ENCODE measurements around the gene HLA-DQB1. TPM values are rescaled to one million over a fixed set of nuclear protein-coding genes. Genes with fewer than 3 reads are reported as not detected.
A peak's percentile ranks its signal among the peaks of the same experiment; 100 is the strongest.

Gene HLA-DQB1
- total and polyA plus RNA-seq, 5 donors: 5.7 to 19.8 (median 14.8) TPM

DNA sequence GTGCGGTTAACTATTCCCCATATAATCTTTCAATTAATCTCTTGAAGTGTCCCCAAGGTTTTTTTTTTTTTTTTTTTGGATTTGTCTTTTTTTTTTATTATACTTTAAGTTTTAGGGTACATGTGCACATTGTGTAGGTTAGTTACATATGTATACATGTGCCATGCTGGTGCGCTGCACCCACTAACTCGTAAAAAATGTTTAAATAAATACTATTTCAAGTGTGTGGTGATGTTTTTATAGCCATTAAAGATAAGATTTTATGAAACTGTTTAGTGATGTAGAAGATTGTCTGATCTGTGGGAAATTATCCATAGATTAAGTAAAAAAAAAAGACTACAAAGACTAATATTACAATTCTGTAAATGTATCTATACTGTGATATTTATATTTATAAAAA lies 41.9 kb downstream of the HLA-DQB1 start:
- H3K9me3 ChIP-seq (ENCODE audit: control insufficient read depth, low read length): no peaks in the 10 kb centered on the region
- no peak overlapping the region for H3K4me3 ChIP-seq (ENCODE audit: low read length)
- intact Hi-C loops (cut with DNase I): no loop called here
- no peaks in the 10 kb centered on the region for H3K27me3 ChIP-seq (ENCODE audit: control insufficient read depth, insufficient read depth)
- WGBS: 0% methylated on average over 1 of the region's 3 CpGs
- H3K4me1 ChIP-seq (ENCODE audit: control insufficient read depth, insufficient read depth, low read length): no peaks in the 10 kb centered on the region
- ATAC-seq (no peak), DNase-seq (no peak)
- no peak overlapping the region for H3K27ac ChIP-seq (ENCODE audit: low read length)

DNA sequence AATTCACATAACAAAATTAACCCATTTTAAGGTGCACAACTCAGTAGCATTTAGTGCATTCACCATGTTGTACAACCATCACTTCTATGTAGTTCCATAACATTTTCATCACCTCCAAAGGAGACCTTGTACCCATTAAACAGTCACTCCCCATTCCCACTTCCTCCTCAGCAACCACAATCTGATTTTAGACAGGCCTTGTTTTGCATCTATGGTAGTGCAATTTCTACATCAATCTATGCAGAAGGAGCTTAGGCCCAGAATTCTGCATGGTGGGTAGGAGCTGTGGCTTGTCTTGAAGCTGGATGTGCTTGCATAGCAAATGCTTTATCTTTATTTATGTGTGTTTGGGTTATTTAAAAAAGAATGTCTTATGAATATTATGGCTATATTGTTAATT lies 42.8 kb downstream of the HLA-DQB1 start:
- no peaks in the 10 kb centered on the region for H3K9me3 ChIP-seq (ENCODE audit: control insufficient read depth, low read length)
- H3K27ac ChIP-seq (ENCODE audit: low read length): no peak overlapping the region
- H3K4me3 ChIP-seq (ENCODE audit: low read length): no peak overlapping the region
- H3K27me3 ChIP-seq (ENCODE audit: control insufficient read depth, insufficient read depth): no peaks in the 10 kb centered on the region
- intact Hi-C loops (cut with DNase I): no loop called here
- DNase-seq (no peak), ATAC-seq (no peak)
- H3K4me1 ChIP-seq (ENCODE audit: control insufficient read depth, insufficient read depth, low read length): no peaks in the 10 kb centered on the region

DNA sequence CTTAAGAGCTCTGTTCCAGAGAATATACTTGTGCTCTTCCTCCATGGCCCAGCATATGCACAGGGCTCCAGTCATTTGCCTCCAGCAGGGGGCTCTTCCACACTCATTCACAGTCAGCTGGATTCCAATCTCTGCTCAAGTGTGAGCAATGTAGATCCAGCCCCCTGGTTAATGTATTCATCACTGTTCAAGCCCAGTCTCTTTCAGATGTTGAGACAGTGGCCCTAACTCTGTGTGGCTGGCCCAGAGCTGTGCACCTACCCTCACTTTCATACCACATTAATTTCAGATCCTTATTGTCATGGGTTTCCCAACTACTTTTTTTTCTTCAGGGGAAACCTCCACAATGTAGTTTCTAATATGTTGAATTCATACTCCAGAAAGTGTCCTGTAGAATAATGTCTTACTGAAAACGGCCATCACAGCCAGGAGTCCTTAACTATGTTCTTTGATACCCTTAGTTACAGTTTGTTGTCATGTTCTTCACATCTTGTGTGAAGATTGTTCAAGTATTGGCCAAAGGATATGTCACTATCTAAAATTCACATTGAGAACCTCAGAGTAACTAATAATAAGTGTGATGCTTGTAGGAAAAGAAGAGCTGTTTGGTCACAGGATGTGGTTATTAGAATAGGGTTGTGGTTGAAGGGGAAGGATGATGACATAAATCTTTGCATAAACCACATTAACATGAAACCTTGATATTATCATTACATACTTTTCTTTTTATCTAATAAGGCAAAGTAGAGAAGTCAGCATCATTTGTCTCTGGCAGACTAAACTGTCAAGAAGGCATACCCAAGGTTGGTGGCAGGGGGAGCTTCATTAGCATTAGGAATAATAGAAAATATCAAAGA lies 43.7 kb downstream of the HLA-DQB1 start:
- no peak overlapping the region for H3K27ac ChIP-seq (ENCODE audit: low read length)
- intact Hi-C loops (cut with DNase I): no loop called here
- WGBS: 1% methylated on average over 1 of the region's 1 CpG

GRCh38 chr6:32621372-32621771 lies 45.1 kb downstream of the HLA-DQB1 start:
- Histone ChIP-seq H3K4me1 (ENCODE audit: control insufficient read depth, insufficient read depth, low read length) (no peaks in the 10 kb centered on the region), H3K4me3 (ENCODE audit: low read length) (no peak overlapping the region), H3K27me3 (ENCODE audit: control insufficient read depth, insufficient read depth) (no peaks in the 10 kb centered on the region), H3K9me3 (ENCODE audit: control insufficient read depth, low read length) (no peaks in the 10 kb centered on the region), H3K27ac (ENCODE audit: low read length) (no peak overlapping the region)
- ATAC-seq (no peak), DNase-seq (no peak)
- intact Hi-C loops (cut with DNase I): no loop called here
- WGBS: 40% methylated on average over 3 of the region's 3 CpGs

More for the DNA sequence above, 43.7 kb downstream of the HLA-DQB1 start:
- ATAC-seq (peak; percentile 76 to 89), DNase-seq (peak in 2 of 3 donors; percentile 19 to 56)
- Histone ChIP-seq H3K27me3 (ENCODE audit: control insufficient read depth, insufficient read depth) (no peaks in the 10 kb centered on the region), H3K9me3 (ENCODE audit: control insufficient read depth, low read length) (no peaks in the 10 kb centered on the region), H3K4me3 (ENCODE audit: low read length) (no peak overlapping the region), H3K4me1 (ENCODE audit: control insufficient read depth, insufficient read depth, low read length) (no peaks in the 10 kb centered on the region)

GRCh38 chr6:32617751-32618150 lies 48.7 kb downstream of the HLA-DQB1 start:
- 41% methylated on average over 1 of the region's 1 CpG for WGBS
- intact Hi-C loops (cut with DNase I): no loop called here
- Histone ChIP-seq H3K27me3 (ENCODE audit: control insufficient read depth, insufficient read depth) (no peaks in the 10 kb centered on the region), H3K4me3 (ENCODE audit: low read length) (no peak overlapping the region), H3K4me1 (ENCODE audit: control insufficient read depth, insufficient read depth, low read length) (no peaks in the 10 kb centered on the region), H3K27ac (ENCODE audit: low read length) (no peak overlapping the region), H3K9me3 (ENCODE audit: control insufficient read depth, low read length) (no peaks in the 10 kb centered on the region)
- ATAC-seq (no peak), DNase-seq (no peak)

GRCh38 chr6:32615885-32616532 lies 50.4 kb downstream of the HLA-DQB1 start:
- ATAC-seq (no peak), DNase-seq (no peak)
- H3K4me1 ChIP-seq (ENCODE audit: control insufficient read depth, insufficient read depth, low read length): no peaks in the 10 kb centered on the region
- intact Hi-C loops (cut with DNase I): no loop called here
- H3K9me3 ChIP-seq (ENCODE audit: control insufficient read depth, low read length): no peaks in the 10 kb centered on the region
- WGBS: 33% methylated on average over 3 of the region's 3 CpGs
- no peak overlapping the region for H3K27ac ChIP-seq (ENCODE audit: low read length)
- no peaks in the 10 kb centered on the region for H3K27me3 ChIP-seq (ENCODE audit: control insufficient read depth, insufficient read depth)
- no peak overlapping the region for H3K4me3 ChIP-seq (ENCODE audit: low read length)

GRCh38 chr6:32614366-32615081 lies 51.9 kb downstream of the HLA-DQB1 start:
- WGBS: 0% methylated on average over 1 of the region's 1 CpG
- H3K27me3 ChIP-seq (ENCODE audit: control insufficient read depth, insufficient read depth): no peaks in the 10 kb centered on the region
- no peak overlapping the region for H3K27ac ChIP-seq (ENCODE audit: low read length)
- intact Hi-C loops (cut with DNase I): no loop called here
- no peak for ATAC-seq
- H3K9me3 ChIP-seq (ENCODE audit: control insufficient read depth, low read length): no peaks in the 10 kb centered on the region
- no peak overlapping the region for H3K4me3 ChIP-seq (ENCODE audit: low read length)
- DNase-seq: no peak
- H3K4me1 ChIP-seq (ENCODE audit: control insufficient read depth, insufficient read depth, low read length): no peaks in the 10 kb centered on the region

- intact Hi-C loops (cut with DNase I): no loop called here
- Histone ChIP-seq H3K4me1 (ENCODE audit: control insufficient read depth, insufficient read depth, low read length) (no peaks in the 10 kb centered on the region), H3K27me3 (ENCODE audit: control insufficient read depth, insufficient read depth) (no peaks in the 10 kb centered on the region), H3K9me3 (ENCODE audit: control insufficient read depth, low read length) (no peaks in the 10 kb centered on the region), H3K27ac (ENCODE audit: low read length) (no peak overlapping the region), H3K4me3 (ENCODE audit: low read length) (no peak overlapping the region)
- ATAC-seq (no peak), DNase-seq (no peak)
- 25% methylated on average over 6 of the region's 6 CpGs for WGBS
These were observed 53.0 kb downstream of the HLA-DQB1 start for GRCh38 chr6:32613475-32613874.

GRCh38 chr6:32610682-32611296 lies 55.7 kb downstream of the HLA-DQB1 start:
- intact Hi-C loops (cut with DNase I): no loop called here
- Histone ChIP-seq H3K27me3 (ENCODE audit: control insufficient read depth, insufficient read depth) (no peaks in the 10 kb centered on the region), H3K4me3 (ENCODE audit: low read length) (no peak overlapping the region), H3K4me1 (ENCODE audit: control insufficient read depth, insufficient read depth, low read length) (no peaks in the 10 kb centered on the region), H3K27ac (ENCODE audit: low read length) (no peak overlapping the region), H3K9me3 (ENCODE audit: control insufficient read depth, low read length) (no peaks in the 10 kb centered on the region)
- no peak for ATAC-seq
- DNase-seq: no peak
- 23% methylated on average over 3 of the region's 3 CpGs for WGBS

GRCh38 chr6:32609731-32610640 lies 56.5 kb downstream of the HLA-DQB1 start:
- H3K9me3 ChIP-seq (ENCODE audit: control insufficient read depth, low read length): no peaks in the 10 kb centered on the region
- H3K4me3 ChIP-seq (ENCODE audit: low read length): no peak overlapping the region
- peak overlapping the region; percentile 27 for H3K27ac ChIP-seq (ENCODE audit: low read length)
- no peaks in the 10 kb centered on the region for H3K4me1 ChIP-seq (ENCODE audit: control insufficient read depth, insufficient read depth, low read length)
- peak; percentile 97 to 99 for ATAC-seq
- WGBS: 12% methylated on average over 8 of the region's 8 CpGs
- DNase-seq: peak in 2 of 3 donors; percentile 31 to 60
- intact Hi-C loops (cut with DNase I): no loop called here
- no peaks in the 10 kb centered on the region for H3K27me3 ChIP-seq (ENCODE audit: control insufficient read depth, insufficient read depth)

Measured in right cardiac atrium (tissue), 5 donors.